Muscle of leg (tissue), 16 donors: ENCODE results near the gene ADAD1. TPM values are rescaled to one million over a fixed set of nuclear protein-coding genes. Genes with fewer than 3 reads are reported as not detected.

Source experiments
- DNase-seq: peaks from one replicate; pipeline ENCODE4 v3.0.0; 2013
- H3K27ac ChIP-seq: one replicate; pipeline ENCODE4 v1.5.1; 2013; ENCODE audit warnings: mild to moderate bottlenecking, low read length, control low read depth
- H3K27me3 ChIP-seq: one replicate; pipeline ENCODE4 v1.6.1; 2013; ENCODE audit warnings: low read length; ENCODE audit not compliant: control insufficient read depth, insufficient read depth
- H3K36me3 ChIP-seq: one replicate; pipeline ENCODE4 v1.6.1; 2013; ENCODE audit warnings: low read length; ENCODE audit not compliant: control insufficient read depth, insufficient read depth
- H3K4me1 ChIP-seq: one replicate; pipeline ENCODE4 v1.6.1; 2013; ENCODE audit warnings: low read length; ENCODE audit not compliant: control insufficient read depth, insufficient read depth
- H3K4me3 ChIP-seq: one replicate; pipeline ENCODE4 v1.5.1; 2013; ENCODE audit warnings: low read length, control low read depth
- H3K9me3 ChIP-seq: replicated peaks from 2 replicates; pipeline ENCODE4 v1.6.1; 2013; ENCODE audit warnings: low read depth, low read length; ENCODE audit not compliant: control insufficient read depth
- WGBS: methylation state at CpG from one replicate; pipeline ENCODE4 v1.1.5; 2013; ENCODE audit warnings: missing lambda C conversion rate; ENCODE audit not compliant: insufficient coverage; 5-methylcytosine and 5-hydroxymethylcytosine counted together
- long read RNA-seq, 11 donors: transcript quantifications; one replicate each; lab custom pipeline, GENCODE V29; 2026
- polyA plus RNA-seq, 8 donors: library from polyadenylated mRNA; unstranded; fragments of 120-200 nt; gene quantifications; one replicate each; pipeline versions ENCODE4 v1.2.1 to v1.2.3, GENCODE V29; 2013; ENCODE audit warnings: inconsistent platforms in 1 of 8, low replicate concordance in 1 of 8; ENCODE audit not compliant: insufficient read length in 8 of 8, insufficient read depth in 1 of 8
- total RNA-seq: library from RNA; stranded (reverse); fragments of 120-200 nt; gene quantifications from one replicate; pipeline ENCODE4 v1.2.4, GENCODE V29; 2013

The ADAD1 gene
- total RNA-seq, result not detected
- polyA plus RNA-seq, result not detected
- long read RNA-seq, donor 1, result 0 reads
- long read RNA-seq, donor 2, result 0 reads
- long read RNA-seq, donor 3, result 0 reads
- long read RNA-seq, donor 4, result 0 reads
- long read RNA-seq, donor 5, result 0 reads
- long read RNA-seq, donor 6, result 0 reads
- long read RNA-seq, donor 7, result 0 reads
- long read RNA-seq, donor 8, result 0 reads
- long read RNA-seq, donor 9, result 0 reads
- long read RNA-seq, donor 10, result 0 reads
- long read RNA-seq, donor 11, result 0 reads

GRCh38 chr4:122378711-122379110, at the start of gene ADAD1:
ADAD1 (plus strand) TSS chr4:122379011; CDS start chr4:122380070, 1,059 bp downstream.
- H3K4me1 ChIP-seq, result no peaks in the 10 kb centered on the region
- WGBS, result 73% methylated on average over 3 of the region's 7 CpGs
- no peaks in the 10 kb centered on the region for H3K36me3 ChIP-seq
- no peak within 1 kb of the TSS for H3K4me3 ChIP-seq
- no peaks in the 10 kb centered on the region for H3K27me3 ChIP-seq
- no peaks in the 10 kb centered on the region for H3K9me3 ChIP-seq
- no peak for DNase-seq
- H3K27ac ChIP-seq, result no peak within 1 kb of the TSS

GRCh38 chr4:122329876-122330565, 48.8 kb upstream of the ADAD1 start:
- peaks cover 13% of the 10 kb centered on the region for H3K36me3 ChIP-seq
- no peaks in the 10 kb centered on the region for H3K4me1 ChIP-seq
- peak overlapping the region; percentile 65 for H3K27ac ChIP-seq
- no CpG with 5 or more reads among the region's 3 CpGs for WGBS
- DNase-seq, result peak; percentile 82
- H3K27me3 ChIP-seq, result no peaks in the 10 kb centered on the region
- H3K4me3 ChIP-seq, result no peak overlapping the region
- no peaks in the 10 kb centered on the region for H3K9me3 ChIP-seq

- DNase-seq, result no peak
- Histone ChIP-seq H3K4me3 (no peak overlapping the region), H3K4me1 (no peaks in the 10 kb centered on the region), H3K27ac (peak overlapping the region; percentile 21), H3K36me3 (peaks cover 17% of the 10 kb centered on the region), H3K9me3 (no peaks in the 10 kb centered on the region), H3K27me3 (no peaks in the 10 kb centered on the region)
- no CpG with 5 or more reads among the region's 4 CpGs for WGBS
Measured at GRCh38 chr4:122331195-122331594, 47.6 kb upstream of the ADAD1 start.

- no peaks in the 10 kb centered on the region for H3K9me3 ChIP-seq
Measured at GRCh38 chr4:122334828-122335227, 44.0 kb upstream of the ADAD1 start.

GRCh38 chr4:122341886-122342285, 36.9 kb upstream of the ADAD1 start:
- H3K4me3 ChIP-seq, result no peak overlapping the region
- H3K4me1 ChIP-seq, result no peaks in the 10 kb centered on the region
- no peaks in the 10 kb centered on the region for H3K9me3 ChIP-seq
- no peak overlapping the region for H3K27ac ChIP-seq
- WGBS, result 100% methylated on average over 1 of the region's 1 CpG
- H3K27me3 ChIP-seq, result no peaks in the 10 kb centered on the region
- H3K36me3 ChIP-seq, result peaks cover 17% of the 10 kb centered on the region
- DNase-seq, result no peak

More at GRCh38 chr4:122334828-122335227, 44.0 kb upstream of the ADAD1 start:
- H3K27me3 ChIP-seq, result no peaks in the 10 kb centered on the region
- H3K4me3 ChIP-seq, result no peak overlapping the region
- H3K4me1 ChIP-seq, result no peaks in the 10 kb centered on the region
- H3K36me3 ChIP-seq, result peaks cover 19% of the 10 kb centered on the region
- no peak overlapping the region for H3K27ac ChIP-seq
- no peak for DNase-seq

- Histone ChIP-seq H3K27me3 (no peaks in the 10 kb centered on the region), H3K4me1 (no peaks in the 10 kb centered on the region), H3K9me3 (no peaks in the 10 kb centered on the region), H3K36me3 (peaks cover 25% of the 10 kb centered on the region), H3K27ac (no peak overlapping the region), H3K4me3 (no peak overlapping the region)
- DNase-seq, result no peak
- 100% methylated on average over 1 of the region's 1 CpG for WGBS
Measured at GRCh38 chr4:122346036-122346435, 32.8 kb upstream of the ADAD1 start.

- DNase-seq, result no peak
- peaks cover 25% of the 10 kb centered on the region for H3K36me3 ChIP-seq
- no peak overlapping the region for H3K27ac ChIP-seq
- no peaks in the 10 kb centered on the region for H3K4me1 ChIP-seq
- no peak overlapping the region for H3K4me3 ChIP-seq
- no peaks in the 10 kb centered on the region for H3K27me3 ChIP-seq
- H3K9me3 ChIP-seq, result no peaks in the 10 kb centered on the region
- whole genome bisulfite sequencing, result no CpG with 5 or more reads among the region's 5 CpGs
Measured at GRCh38 chr4:122346503-122346902, 32.3 kb upstream of the ADAD1 start.

- H3K4me3 ChIP-seq, result no peak overlapping the region
- peaks cover 21% of the 10 kb centered on the region for H3K36me3 ChIP-seq
- H3K27ac ChIP-seq, result no peak overlapping the region
- H3K27me3 ChIP-seq, result no peaks in the 10 kb centered on the region
- DNase-seq, result no peak
- no peaks in the 10 kb centered on the region for H3K4me1 ChIP-seq
- no peaks in the 10 kb centered on the region for H3K9me3 ChIP-seq
Measured at GRCh38 chr4:122356317-122356808, 22.4 kb upstream of the ADAD1 start.

- no peak overlapping the region for H3K27ac ChIP-seq
- no peaks in the 10 kb centered on the region for H3K27me3 ChIP-seq
- no peaks in the 10 kb centered on the region for H3K4me1 ChIP-seq
- whole genome bisulfite sequencing, result no CpG with 5 or more reads among the region's 3 CpGs
- peaks cover 5% of the 10 kb centered on the region for H3K9me3 ChIP-seq
- DNase-seq, result no peak
- H3K36me3 ChIP-seq, result peaks cover 15% of the 10 kb centered on the region
- no peak overlapping the region for H3K4me3 ChIP-seq
Measured at GRCh38 chr4:122360754-122361153, 18.1 kb upstream of the ADAD1 start.

GRCh38 chr4:122364700-122365404, 14.0 kb upstream of the ADAD1 start:
- 89% methylated on average over 9 of the region's 18 CpGs for WGBS

More at GRCh38 chr4:122364700-122365404, 14.0 kb upstream of the ADAD1 start:
- Histone ChIP-seq H3K9me3 (peaks cover 5% of the 10 kb centered on the region), H3K27ac (no peak overlapping the region), H3K36me3 (peaks cover 8% of the 10 kb centered on the region), H3K4me1 (no peaks in the 10 kb centered on the region), H3K27me3 (no peaks in the 10 kb centered on the region), H3K4me3 (no peak overlapping the region)
- no peak for DNase-seq
